Epithelial cell of prostate (primary cell): ENCODE measurements around the gene MTA2.
"Not testable (repeated sequence)": the region's sequence is repeated elsewhere in the genome, so short reads cannot be mapped to it uniquely, and the experiment has no call there.

Experiments
- DNase-seq: peaks from one replicate; pipeline ENCODE4 v3.0.0-alpha.2; 2011; ENCODE audit warnings: low read depth, low spot score
- H3K27ac ChIP-seq: fragments of 450-650 bp; 2 replicates; pipeline ENCODE4 v1.5.1; 2017; ENCODE audit warnings: mild to moderate bottlenecking

Gene MTA2

GRCh38 chr11:62571493-62571892, 30.2 kb downstream of the MTA2 start:
- H3K27ac ChIP-seq = peak overlapping the region; percentile 78
- DNase-seq = not testable (repeated sequence)

GRCh38 chr11:62570903-62571302, 30.8 kb downstream of the MTA2 start:
- peak overlapping the region; percentile 9 for H3K27ac ChIP-seq
- DNase-seq = not testable (repeated sequence)

- H3K27ac ChIP-seq = peak overlapping the region; percentile 9
- DNase-seq = no peak
Measured at GRCh38 chr11:62569611-62570010, 32.1 kb downstream of the MTA2 start.

GRCh38 chr11:62567018-62567633, 34.5 kb downstream of the MTA2 start:
- peak overlapping the region; percentile 8 for H3K27ac ChIP-seq
- DNase-seq = no peak

- peak overlapping the region; percentile 12 for H3K27ac ChIP-seq
- no peak for DNase-seq
Measured at GRCh38 chr11:62566247-62566646, 35.4 kb downstream of the MTA2 start.

GRCh38 chr11:62565100-62565802, 36.4 kb downstream of the MTA2 start:
- H3K27ac ChIP-seq = peak overlapping the region; percentile 12
- no peak for DNase-seq

- DNase-seq = not testable (repeated sequence)
- peak overlapping the region; percentile 99 for H3K27ac ChIP-seq
Measured at GRCh38 chr11:62561677-62562230, 39.9 kb downstream of the MTA2 start.

GRCh38 chr11:62560566-62561103, 41.0 kb downstream of the MTA2 start:
- peak overlapping the region; percentile 99 for H3K27ac ChIP-seq
- DNase-seq = peak; percentile 94

GRCh38 chr11:62559626-62560025, 42.0 kb downstream of the MTA2 start:
- DNase-seq = not testable (repeated sequence)
- peak overlapping the region; percentile 99 for H3K27ac ChIP-seq

GRCh38 chr11:62559204-62559603, 42.5 kb downstream of the MTA2 start:
- no peak for DNase-seq
- H3K27ac ChIP-seq = peak overlapping the region; percentile 99

- H3K27ac ChIP-seq = peak overlapping the region; percentile 99
- no peak for DNase-seq
Measured at GRCh38 chr11:62558669-62559068, 43.0 kb downstream of the MTA2 start.

- DNase-seq = no peak
- H3K27ac ChIP-seq = peak overlapping the region; percentile 99
Measured at GRCh38 chr11:62556875-62557631, 44.6 kb downstream of the MTA2 start.

GRCh38 chr11:62556108-62556874, 45.4 kb downstream of the MTA2 start:
- DNase-seq = peak; percentile 79
- H3K27ac ChIP-seq = peak overlapping the region; percentile 99

GRCh38 chr11:62555464-62556107, 46.1 kb downstream of the MTA2 start:
- DNase-seq = no peak
- H3K27ac ChIP-seq = peak overlapping the region; percentile 99

GRCh38 chr11:62554387-62555167, 47.1 kb downstream of the MTA2 start:
- H3K27ac ChIP-seq = peak overlapping the region; percentile 99
- DNase-seq = no peak

GRCh38 chr11:62553839-62554361, 47.8 kb downstream of the MTA2 start:
- H3K27ac ChIP-seq = peak overlapping the region; percentile 99
- DNase-seq = no peak

- H3K27ac ChIP-seq = peak overlapping the region; percentile 99
- DNase-seq = peak; percentile 77
Measured at GRCh38 chr11:62553080-62553838, 48.4 kb downstream of the MTA2 start.
